Ammon's horn (tissue), 1 donor: ENCODE data around the gene LDLRAD3.
"Not testable (repeated sequence)": the region's sequence is repeated elsewhere in the genome, so short reads cannot be mapped to it uniquely, and the experiment has no call there.

ENCODE experiments used
- DNase-seq: peaks from one replicate; pipeline ENCODE4 v3.0.0-alpha.2; 2016; ENCODE audit warnings: low spot score

Gene LDLRAD3

DNA sequence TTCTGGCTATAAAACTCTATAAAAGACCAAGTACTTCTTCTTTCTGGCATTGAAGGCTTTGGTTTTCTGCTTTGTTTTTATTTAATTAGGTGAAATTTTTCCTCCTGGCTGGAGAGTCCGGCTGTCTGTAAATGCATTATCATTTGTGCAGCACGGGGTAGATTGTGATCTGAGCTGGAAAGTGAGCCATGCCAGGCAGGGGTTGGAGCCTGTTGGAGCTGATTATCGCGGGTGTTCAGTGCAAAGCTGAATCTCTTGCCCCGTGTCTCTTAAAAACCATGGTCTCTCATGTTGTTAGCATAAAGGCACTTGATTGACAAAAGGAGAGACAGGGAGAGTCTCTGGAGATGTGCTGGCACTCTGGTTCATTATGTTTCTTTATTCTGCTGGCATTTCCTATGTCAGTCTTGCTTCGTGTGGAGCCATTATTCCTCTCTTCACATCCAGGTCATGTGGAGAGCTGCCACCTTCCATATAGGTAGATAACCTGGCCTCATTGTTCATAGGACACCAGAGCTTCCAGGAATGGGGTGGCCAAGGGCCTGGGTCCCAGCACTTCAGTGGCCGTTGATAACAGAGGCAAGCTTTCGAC is 75.2 kb downstream of the LDLRAD3 start:
- no peak for DNase-seq

DNA sequence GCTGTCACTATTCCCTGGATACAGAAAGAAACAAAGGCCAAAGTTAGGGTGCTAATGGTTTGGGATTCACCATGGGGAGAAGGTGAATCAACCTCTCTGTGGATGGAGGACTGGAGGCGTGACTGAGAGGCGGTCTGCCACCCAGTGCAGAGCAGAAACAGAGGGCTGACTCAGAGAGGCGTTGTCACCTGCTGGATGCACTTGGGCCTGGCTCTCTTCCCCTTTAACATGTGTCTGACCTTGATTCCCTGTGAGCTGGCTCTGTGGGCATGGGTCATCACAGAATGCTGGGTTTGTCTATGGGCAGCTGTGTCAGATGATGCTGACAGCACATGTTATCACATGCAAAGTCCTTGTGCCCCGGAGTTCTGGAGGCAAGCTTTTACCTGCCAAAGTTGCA is 75.9 kb downstream of the LDLRAD3 start:
- DNase-seq: no peak

DNA sequence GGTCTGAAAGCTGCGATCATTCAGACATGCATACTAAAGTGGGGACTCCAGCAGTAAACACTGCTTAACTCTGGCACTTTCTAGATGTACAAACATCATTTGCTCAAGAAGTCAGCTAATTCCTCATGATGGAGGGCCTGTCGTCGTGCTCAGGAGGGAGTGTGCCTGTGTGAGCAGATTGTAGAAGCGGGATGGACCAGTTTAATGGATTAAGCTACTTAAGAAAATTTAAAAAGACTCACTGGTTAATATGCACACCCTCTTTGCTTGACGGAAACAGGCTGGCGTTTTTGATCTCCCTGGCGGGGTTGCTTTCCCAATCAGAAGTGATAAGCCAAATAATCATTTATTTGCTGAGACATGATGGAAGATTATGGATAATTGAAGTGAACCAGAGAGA is 79.0 kb downstream of the LDLRAD3 start:
- DNase-seq: no peak

DNA sequence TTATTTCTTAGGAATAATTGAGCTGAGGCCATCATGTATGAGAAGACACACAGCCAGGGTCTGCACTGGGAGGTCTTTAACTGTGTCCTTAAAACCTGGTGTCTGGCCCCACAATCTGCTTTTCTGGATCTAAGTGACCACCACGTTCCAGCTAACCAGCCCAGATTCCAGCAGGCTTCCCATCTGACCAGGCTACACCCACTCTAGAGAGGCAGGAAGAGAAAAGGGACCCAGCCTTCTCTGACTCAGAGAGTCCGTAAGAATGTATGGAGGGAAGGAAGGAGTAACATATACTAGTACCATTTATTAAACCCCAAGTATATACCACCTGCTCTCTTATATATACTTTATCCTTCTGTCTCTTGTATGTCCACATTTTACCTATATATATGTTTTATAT is 80.1 kb downstream of the LDLRAD3 start:
- DNase-seq: no peak

DNA sequence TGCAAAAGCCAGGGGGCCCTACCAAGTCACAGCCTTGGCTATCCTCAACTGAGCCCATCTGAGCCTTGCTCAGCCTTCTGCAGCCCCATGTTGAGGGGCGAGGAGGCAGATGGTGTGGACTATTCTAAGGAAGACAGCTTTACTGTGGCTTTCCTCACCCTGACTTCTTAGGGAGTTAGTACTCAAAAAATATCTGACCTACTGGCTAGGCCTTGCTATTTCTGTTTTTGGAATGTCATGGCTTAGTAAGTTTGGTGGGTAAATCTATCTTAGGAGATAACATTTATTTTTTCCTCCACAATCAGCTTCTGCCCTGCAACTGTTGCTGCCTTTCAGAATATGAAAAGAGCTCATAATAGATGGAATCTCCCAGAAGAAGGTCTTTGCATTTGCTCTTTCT is 80.9 kb downstream of the LDLRAD3 start:
- DNase-seq: no peak

DNA sequence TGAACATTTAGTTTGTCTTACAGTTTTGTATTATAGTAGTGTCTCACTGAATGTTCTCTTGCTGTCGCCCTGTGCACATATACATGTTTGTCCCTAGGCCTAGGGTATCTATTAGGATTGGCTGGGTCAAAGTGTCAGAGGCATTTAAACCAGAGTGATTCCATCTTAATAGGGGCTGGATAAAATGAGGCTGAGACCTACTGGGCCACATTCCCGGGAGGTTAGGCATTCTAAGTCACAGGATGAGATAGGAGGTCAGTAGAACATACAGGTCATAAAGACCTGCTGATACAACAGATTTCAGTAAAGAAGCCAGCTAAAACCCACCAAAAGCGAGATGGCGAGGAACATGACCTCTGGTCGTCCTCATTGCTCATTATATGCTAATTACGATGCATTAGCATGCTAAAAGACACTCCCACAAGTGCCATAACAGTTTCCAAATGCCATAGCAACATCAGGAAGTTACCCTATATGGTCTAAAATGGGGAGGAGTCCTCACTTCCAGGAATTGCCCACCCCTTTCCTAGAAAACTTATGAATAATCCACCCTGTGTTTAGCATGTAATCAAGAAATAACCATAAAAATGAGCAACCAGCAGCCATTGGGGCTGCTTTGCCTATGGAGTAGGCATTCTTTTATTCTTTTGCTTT is 82.6 kb downstream of the LDLRAD3 start:
- DNase-seq: no peak

DNA sequence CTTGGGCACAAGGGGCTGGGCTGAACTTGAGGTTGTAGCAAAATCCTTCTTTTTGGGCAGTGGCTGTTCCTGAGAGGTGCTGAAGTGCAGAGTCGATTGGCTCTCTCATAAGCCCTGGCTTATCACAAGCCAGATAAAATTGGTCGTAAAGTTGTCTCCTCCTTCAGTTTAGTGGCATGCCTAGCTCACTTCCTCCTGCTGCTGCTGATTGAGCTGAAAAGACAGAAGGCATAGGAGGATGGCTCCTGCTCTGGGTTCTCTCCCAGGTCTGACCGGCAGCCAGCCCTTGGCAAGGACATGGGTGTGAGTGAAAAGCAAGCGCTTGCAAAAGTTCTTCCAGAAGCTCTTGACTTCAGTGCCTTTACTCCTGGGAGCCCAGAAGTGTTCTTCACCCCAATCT is 83.9 kb downstream of the LDLRAD3 start:
- DNase-seq: no peak

GRCh38 chr11:36029616-36030015 is 85.8 kb downstream of the LDLRAD3 start:
- DNase-seq: no peak

DNA sequence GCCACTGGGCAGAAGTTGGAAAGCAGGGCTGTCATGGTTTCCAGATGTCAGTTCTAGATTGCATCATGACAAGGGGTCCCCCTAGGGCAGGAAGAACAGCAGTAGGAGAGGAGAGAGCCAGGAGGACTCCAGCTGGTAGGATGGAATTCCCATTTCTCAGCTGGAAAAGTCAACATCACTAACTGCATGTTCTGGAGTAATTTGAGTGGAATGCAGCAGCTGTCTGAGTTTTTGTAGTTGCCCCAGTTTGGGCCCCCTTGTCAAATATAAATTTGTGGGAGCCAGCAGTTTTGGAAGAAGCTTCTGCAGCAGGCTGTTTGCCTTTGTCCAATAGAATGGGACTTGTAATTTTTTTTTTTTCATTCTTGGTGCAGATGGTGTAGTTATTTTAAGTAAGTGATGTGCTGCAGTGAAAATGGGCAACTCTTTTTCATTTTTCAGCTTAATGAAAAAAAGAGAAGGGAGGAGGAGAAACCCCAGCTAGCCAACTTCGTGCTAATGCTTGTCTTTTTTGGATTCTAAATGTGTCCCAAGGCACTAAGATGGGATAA is 86.9 kb downstream of the LDLRAD3 start:
- no peak for DNase-seq

- DNase-seq: no peak
Observed at GRCh38 chr11:36033082-36033751, 89.4 kb downstream of the LDLRAD3 start.

- no peak for DNase-seq
Observed at GRCh38 chr11:36033936-36034335, 90.1 kb downstream of the LDLRAD3 start.

- DNase-seq: no peak
Observed at GRCh38 chr11:36034551-36035331, 90.9 kb downstream of the LDLRAD3 start.

DNA sequence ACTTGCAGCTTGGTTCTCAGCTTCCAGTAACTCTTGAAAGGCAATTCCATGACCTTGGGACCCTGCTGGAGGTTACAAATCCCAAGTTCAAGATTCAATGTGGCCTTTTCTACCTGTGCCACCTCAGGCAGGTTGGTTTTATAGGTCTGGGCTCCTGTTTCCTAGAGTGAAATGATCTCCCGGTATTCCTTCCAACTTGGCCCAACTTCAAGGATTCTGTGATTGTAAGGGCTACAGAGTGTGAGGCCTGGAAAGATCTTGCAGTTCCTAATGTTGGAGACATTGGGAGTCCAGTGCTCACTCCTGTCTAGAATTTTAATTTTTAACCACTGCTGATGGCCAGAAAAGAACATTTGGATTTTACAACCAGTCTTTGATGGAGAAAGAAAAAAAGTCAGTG is 91.6 kb downstream of the LDLRAD3 start:
- no peak for DNase-seq

- DNase-seq: no peak
Observed at GRCh38 chr11:36035999-36036398, 92.1 kb downstream of the LDLRAD3 start.

DNA sequence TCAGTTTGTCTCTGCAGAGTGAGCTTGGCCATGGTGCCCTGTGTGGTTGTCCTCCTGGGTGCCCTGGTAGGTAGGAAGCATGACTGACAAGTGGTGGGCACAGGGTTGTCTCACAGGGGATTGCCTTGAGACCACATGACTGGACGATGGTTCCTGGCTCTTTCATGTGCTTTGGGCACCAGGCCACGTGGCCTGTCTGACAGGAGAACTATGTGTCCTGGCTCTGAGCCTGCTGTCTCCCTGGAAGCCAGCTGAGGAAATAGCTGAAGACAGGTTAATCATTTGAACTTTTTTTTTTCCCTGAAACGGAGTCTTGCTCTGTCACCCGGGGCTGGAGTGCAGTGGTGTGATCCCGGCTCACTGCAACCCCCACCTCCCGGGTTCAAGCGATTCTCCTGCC is 93.2 kb downstream of the LDLRAD3 start:
- no peak for DNase-seq

GRCh38 chr11:36038541-36038940 is 94.7 kb downstream of the LDLRAD3 start:
- no peak for DNase-seq

- no peak for DNase-seq
Observed at GRCh38 chr11:36039471-36039870, 95.6 kb downstream of the LDLRAD3 start.

- peak; percentile 35 for DNase-seq
Observed at GRCh38 chr11:36041988-36042611, 98.2 kb downstream of the LDLRAD3 start.

DNA sequence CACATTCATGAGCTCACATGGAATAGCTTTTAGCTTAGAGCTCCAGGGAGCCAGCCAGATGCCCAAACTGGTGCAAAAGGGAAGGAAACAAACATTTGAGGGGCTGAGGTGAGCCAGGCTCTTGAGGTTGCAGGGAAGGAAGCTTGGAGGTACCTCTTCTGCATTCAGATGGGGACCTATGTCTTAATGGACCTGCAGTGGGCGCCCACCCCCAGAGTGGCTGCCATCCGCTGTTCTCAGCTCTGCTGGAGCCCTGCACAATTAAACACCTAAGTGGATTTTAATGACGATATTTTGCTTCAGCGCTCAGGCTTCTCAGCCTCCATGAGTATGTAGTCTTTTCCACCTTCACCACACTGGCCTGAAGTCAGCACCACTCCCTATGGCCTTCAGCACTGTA is 100.8 kb downstream of the LDLRAD3 start:
- no peak for DNase-seq

- not testable (repeated sequence) for DNase-seq
Observed at GRCh38 chr11:36045945-36046344, 102.1 kb downstream of the LDLRAD3 start.

- no peak for DNase-seq
Observed at GRCh38 chr11:36046932-36047331, 103.1 kb downstream of the LDLRAD3 start.

DNA sequence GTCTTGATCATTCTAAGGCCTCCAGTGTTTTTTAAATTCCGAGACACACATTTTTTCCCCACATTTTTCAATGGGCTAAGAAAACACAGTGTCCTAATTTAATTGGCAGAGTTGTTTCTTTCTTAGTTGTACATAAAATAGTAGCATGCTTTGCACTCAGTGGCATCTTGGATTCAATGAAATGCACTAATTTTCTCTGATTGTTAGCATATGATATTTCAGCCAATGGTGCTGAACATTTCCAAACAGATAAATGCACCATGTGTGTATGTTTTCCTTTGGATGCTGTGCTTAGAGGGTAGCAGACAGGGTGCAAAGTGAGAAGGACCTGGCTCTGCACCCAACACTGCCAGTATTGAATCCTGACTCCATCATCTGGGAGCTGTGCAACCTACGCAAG is 103.5 kb downstream of the LDLRAD3 start:
- no peak for DNase-seq
